HepG2 (cell line): Measurements from ENCODE around the gene PRDM10. TPM values are rescaled to one million over a fixed set of nuclear protein-coding genes. Genes with fewer than 3 reads are reported as not detected.

Source experiments
- GATAD1 ChIP-seq: IDR thresholded peaks from 2 replicates; pipeline ENCODE4 v1.6.1; 2016; ENCODE audit warnings: missing genetic modification reagents, missing compliant biosample characterization
- MED1 ChIP-seq: sonication (generic); formaldehyde crosslinking; IDR thresholded peaks from 2 replicates; pipeline ENCODE4 v1.4.0; 2020; ENCODE audit warnings: missing genetic modification reagents
- MIER3 ChIP-seq: IDR thresholded peaks from 2 replicates; pipeline ENCODE4 v1.6.1; 2016; ENCODE audit warnings: missing compliant biosample characterization, borderline replicate concordance
- PRDM10 ChIP-seq: sonication (generic); formaldehyde crosslinking; IDR thresholded peaks from 2 replicates; pipeline ENCODE4 v1.4.0; 2020; ENCODE audit warnings: low read depth, missing genetic modification reagents
- RNF2 ChIP-seq: fragments of 450-650 bp; conservative IDR thresholded peaks from 2 replicates; pipeline ENCODE4 v1.6.1; 2016; ENCODE audit warnings: low read depth
- SOX6 ChIP-seq, 2 experiments: fragments of 450-650 bp in 1 of 2; sonication (generic) in 1 of 2; formaldehyde crosslinking in 1 of 2; IDR thresholded peaks; 2 replicates each; pipeline versions ENCODE4 v1.4.0 to v1.6.1; 2017 to 2020; ENCODE audit warnings: antibody characterized with exemption in 1 of 2, mild to moderate bottlenecking in 1 of 2, missing genetic modification reagents in 1 of 2
- SSRP1 ChIP-seq: IDR thresholded peaks from 2 replicates; pipeline ENCODE4 v1.6.1; 2016; ENCODE audit warnings: control low read depth
- TBX3 ChIP-seq: fragments of 450-650 bp; IDR thresholded peaks from 2 replicates; pipeline ENCODE4 v1.6.1; 2017; ENCODE audit warnings: antibody characterized with exemption, mild to moderate bottlenecking, inconsistent platforms, borderline replicate concordance
- TSC22D2 ChIP-seq: sonication (generic); formaldehyde crosslinking; IDR thresholded peaks from 2 replicates; pipeline ENCODE4 v1.5.1; 2020; ENCODE audit warnings: missing genetic modification reagents, mild to moderate bottlenecking, borderline replicate concordance
- ZNF572 ChIP-seq: sonication (generic); formaldehyde crosslinking; IDR thresholded peaks from 2 replicates; pipeline ENCODE4 v1.5.1; 2020; ENCODE audit warnings: mild to moderate bottlenecking, missing genetic modification reagents
- ZNF615 ChIP-seq: sonication (generic); formaldehyde crosslinking; IDR thresholded peaks from 2 replicates; pipeline ENCODE4 v1.5.0; 2020; ENCODE audit warnings: mild to moderate bottlenecking, missing genetic modification reagents, borderline replicate concordance
- ZNF644 ChIP-seq: IDR thresholded peaks from 2 replicates; pipeline ENCODE4 v1.6.1; 2016; ENCODE audit warnings: low read depth
- ZNF747 ChIP-seq: sonication (generic); formaldehyde crosslinking; IDR thresholded peaks from 2 replicates; pipeline ENCODE4 v1.8.1; 2023; ENCODE audit warnings: missing genetic modification reagents, mild to moderate bottlenecking, borderline replicate concordance
- polyA plus RNA-seq, 8 experiments: library from polyadenylated mRNA; depleted of rRNA in 3 of 8; stranded (reverse) in 7 of 8; unstranded in 1 of 8; fragments of >200 nt; fragmentation: Illumina TruSeq in 4 of 8; extraction: Trizol in 4 of 8; gene quantifications; 2 replicates each; pipeline versions ENCODE4 v1.2.1 to v1.2.3, GENCODE V29; 2011 to 2016; ENCODE audit warnings: low read depth in 4 of 8, missing spikeins in 1 of 8, mixed read lengths in 1 of 8; ENCODE audit not compliant: insufficient read depth in 1 of 8
- total RNA-seq, 5 experiments: library from RNA; depleted of rRNA; stranded (reverse); fragments of >200 nt; fragmentation: Illumina TruSeq; extraction: Trizol; gene quantifications; 2 replicates each; pipeline ENCODE4 v1.2.3, GENCODE V29; 2016; ENCODE audit warnings: low read depth in 1 of 5
- TF ChIP-seq, protein P1 (sequence below): sonication (generic); formaldehyde crosslinking; IDR thresholded peaks from 2 replicates; pipeline ENCODE4 v1.4.0; 2020; ENCODE audit warnings: missing genetic modification reagents
- TF ChIP-seq, protein P2 (sequence below): sonication (generic); formaldehyde crosslinking; IDR thresholded peaks from 2 replicates; pipeline ENCODE4 v1.8.0; 2022; ENCODE audit warnings: missing genetic modification reagents, mild to moderate bottlenecking, moderate library complexity, borderline replicate concordance
- TF ChIP-seq, protein P3 (sequence below): sonication (generic); formaldehyde crosslinking; IDR thresholded peaks from 2 replicates; pipeline ENCODE4 v1.4.0; 2020; ENCODE audit warnings: missing genetic modification reagents

The PRDM10 gene
- total and polyA plus RNA-seq, 2 of the 13 experiments (the other 11 are each of a cell fraction or from before 2014, with no cell fraction given) = 5.7 to 5.8 TPM

DNA sequence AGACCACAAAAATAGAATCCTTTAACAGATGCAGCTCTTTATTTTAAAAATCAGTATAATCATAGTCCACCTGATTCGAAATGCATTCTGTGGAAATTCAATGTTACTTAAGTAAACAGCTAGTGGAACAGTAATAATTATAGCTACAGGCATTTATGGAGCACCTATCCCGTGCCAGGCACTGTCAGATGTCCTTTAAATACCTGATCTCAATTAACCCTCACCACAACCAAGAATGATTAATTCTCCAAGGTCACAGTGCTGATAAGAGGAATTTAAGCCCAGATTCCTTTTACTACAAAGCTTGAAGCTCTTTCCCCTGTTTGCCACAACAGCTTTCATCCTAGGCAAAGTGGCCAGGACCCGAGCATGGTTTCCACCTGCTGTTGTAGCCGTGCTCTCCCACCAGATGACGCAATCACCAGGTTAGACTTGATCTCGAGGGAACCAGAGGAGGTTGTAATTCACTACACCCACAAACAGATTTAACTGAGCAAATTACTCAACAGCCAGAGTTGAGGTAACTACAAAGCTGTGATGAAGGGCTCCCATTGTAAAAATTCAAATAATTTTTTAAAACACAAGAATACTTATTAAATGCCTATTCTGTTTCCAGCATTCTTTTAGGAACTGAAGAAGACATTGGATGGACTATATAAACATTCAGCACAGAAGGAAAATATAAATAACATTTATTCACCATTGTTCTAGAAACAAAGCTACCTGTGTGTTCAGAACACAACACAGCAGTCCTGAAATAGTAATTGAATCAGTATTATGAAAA is 10.3 kb downstream of the PRDM10 start (continued):
- TF ChIP-seq PRDM10 (CRISPR knock-in tag) (peak; percentile 78; the same call in 1 of the 2 replicates), GATAD1 (CRISPR knock-in tag) (peak; percentile 51; the same call in 1 of the 2 replicates), TBX3 (no peak), SOX6 (IDR thresholded peaks at IDR 0.05) (no peak), SOX6 (CRISPR knock-in tag; IDR thresholded peaks at IDR 0.05) (peak; percentile 41; the same call in 1 of the 2 replicates), RNF2 (no peak), ZNF615 (CRISPR knock-in tag) (no peak), ZNF644 (peak; percentile 39; the same call in 1 of the 2 replicates), MED1 (CRISPR knock-in tag) (peak; percentile 34; the same call in 1 of the 2 replicates), ZNF747 (CRISPR knock-in tag) (no peak), ZNF572 (CRISPR knock-in tag) (no peak), MIER3 (CRISPR knock-in tag) (peak; percentile 63; the same call in 1 of the 2 replicates), SSRP1 (CRISPR knock-in tag) (peak; percentile 47; the same call in 1 of the 2 replicates), TSC22D2 (CRISPR knock-in tag) (0 out of 2 replicates have a peak, but pooled peaks have one; percentile 48)
- TF ChIP-seq, protein P1, sequence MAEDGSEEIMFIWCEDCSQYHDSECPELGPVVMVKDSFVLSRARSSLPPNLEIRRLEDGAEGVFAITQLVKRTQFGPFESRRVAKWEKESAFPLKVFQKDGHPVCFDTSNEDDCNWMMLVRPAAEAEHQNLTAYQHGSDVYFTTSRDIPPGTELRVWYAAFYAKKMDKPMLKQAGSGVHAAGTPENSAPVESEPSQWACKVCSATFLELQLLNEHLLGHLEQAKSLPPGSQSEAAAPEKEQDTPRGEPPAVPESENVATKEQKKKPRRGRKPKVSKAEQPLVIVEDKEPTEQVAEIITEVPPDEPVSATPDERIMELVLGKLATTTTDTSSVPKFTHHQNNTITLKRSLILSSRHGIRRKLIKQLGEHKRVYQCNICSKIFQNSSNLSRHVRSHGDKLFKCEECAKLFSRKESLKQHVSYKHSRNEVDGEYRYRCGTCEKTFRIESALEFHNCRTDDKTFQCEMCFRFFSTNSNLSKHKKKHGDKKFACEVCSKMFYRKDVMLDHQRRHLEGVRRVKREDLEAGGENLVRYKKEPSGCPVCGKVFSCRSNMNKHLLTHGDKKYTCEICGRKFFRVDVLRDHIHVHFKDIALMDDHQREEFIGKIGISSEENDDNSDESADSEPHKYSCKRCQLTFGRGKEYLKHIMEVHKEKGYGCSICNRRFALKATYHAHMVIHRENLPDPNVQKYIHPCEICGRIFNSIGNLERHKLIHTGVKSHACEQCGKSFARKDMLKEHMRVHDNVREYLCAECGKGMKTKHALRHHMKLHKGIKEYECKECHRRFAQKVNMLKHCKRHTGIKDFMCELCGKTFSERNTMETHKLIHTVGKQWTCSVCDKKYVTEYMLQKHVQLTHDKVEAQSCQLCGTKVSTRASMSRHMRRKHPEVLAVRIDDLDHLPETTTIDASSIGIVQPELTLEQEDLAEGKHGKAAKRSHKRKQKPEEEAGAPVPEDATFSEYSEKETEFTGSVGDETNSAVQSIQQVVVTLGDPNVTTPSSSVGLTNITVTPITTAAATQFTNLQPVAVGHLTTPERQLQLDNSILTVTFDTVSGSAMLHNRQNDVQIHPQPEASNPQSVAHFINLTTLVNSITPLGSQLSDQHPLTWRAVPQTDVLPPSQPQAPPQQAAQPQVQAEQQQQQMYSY (CRISPR knock-in tag) = no peak
- TF ChIP-seq, protein P2, sequence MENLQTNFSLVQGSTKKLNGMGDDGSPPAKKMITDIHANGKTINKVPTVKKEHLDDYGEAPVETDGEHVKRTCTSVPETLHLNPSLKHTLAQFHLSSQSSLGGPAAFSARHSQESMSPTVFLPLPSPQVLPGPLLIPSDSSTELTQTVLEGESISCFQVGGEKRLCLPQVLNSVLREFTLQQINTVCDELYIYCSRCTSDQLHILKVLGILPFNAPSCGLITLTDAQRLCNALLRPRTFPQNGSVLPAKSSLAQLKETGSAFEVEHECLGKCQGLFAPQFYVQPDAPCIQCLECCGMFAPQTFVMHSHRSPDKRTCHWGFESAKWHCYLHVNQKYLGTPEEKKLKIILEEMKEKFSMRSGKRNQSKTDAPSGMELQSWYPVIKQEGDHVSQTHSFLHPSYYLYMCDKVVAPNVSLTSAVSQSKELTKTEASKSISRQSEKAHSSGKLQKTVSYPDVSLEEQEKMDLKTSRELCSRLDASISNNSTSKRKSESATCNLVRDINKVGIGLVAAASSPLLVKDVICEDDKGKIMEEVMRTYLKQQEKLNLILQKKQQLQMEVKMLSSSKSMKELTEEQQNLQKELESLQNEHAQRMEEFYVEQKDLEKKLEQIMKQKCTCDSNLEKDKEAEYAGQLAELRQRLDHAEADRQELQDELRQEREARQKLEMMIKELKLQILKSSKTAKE (CRISPR knock-in tag) = no peak
- TF ChIP-seq, protein P3, sequence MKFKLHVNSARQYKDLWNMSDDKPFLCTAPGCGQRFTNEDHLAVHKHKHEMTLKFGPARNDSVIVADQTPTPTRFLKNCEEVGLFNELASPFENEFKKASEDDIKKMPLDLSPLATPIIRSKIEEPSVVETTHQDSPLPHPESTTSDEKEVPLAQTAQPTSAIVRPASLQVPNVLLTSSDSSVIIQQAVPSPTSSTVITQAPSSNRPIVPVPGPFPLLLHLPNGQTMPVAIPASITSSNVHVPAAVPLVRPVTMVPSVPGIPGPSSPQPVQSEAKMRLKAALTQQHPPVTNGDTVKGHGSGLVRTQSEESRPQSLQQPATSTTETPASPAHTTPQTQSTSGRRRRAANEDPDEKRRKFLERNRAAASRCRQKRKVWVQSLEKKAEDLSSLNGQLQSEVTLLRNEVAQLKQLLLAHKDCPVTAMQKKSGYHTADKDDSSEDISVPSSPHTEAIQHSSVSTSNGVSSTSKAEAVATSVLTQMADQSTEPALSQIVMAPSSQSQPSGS (CRISPR knock-in tag) = peak; percentile 75
